HG03025 (cell line): ENCODE results near the gene UGT1A4.

ENCODE experiments used
- ATAC-seq: cut with Tn5 transposase; IDR thresholded peaks from one replicate; pipeline ENCODE4 v1.9.1; 2021; ENCODE audit warnings: mild to moderate bottlenecking, moderate library complexity; ENCODE audit not compliant: unreplicated experiment, low FRiP score

The UGT1A4 gene

GRCh38 chr2:233718552-233718951 is at the start of gene UGT1A4:
UGT1A4 (plus strand) TSS chr2:233718736; CDS start chr2:233718821, 85 bp downstream.
- no peak for ATAC-seq

GRCh38 chr2:233671290-233672161 is 47.0 kb upstream of the UGT1A4 start, which contains the start of gene UGT1A9:
UGT1A9 (plus strand) TSS chr2:233671898; CDS start chr2:233671935, 37 bp downstream.
- no peak for ATAC-seq

GRCh38 chr2:233672886-233673285 is 45.6 kb upstream of the UGT1A4 start:
- no peak for ATAC-seq

- ATAC-seq: no peak
Observed at GRCh38 chr2:233673896-233674295, 44.6 kb upstream of the UGT1A4 start.

- ATAC-seq: no peak
Observed at GRCh38 chr2:233674314-233674713, 44.2 kb upstream of the UGT1A4 start.

GRCh38 chr2:233674995-233675394 is 43.5 kb upstream of the UGT1A4 start:
- no peak for ATAC-seq

GRCh38 chr2:233676046-233676445 is 42.5 kb upstream of the UGT1A4 start:
- no peak for ATAC-seq

GRCh38 chr2:233679196-233679595 is 39.3 kb upstream of the UGT1A4 start:
- ATAC-seq: no peak

- ATAC-seq: no peak
Observed at GRCh38 chr2:233680361-233681045, 38.0 kb upstream of the UGT1A4 start.

- ATAC-seq: no peak
Observed at GRCh38 chr2:233681521-233682099, 36.9 kb upstream of the UGT1A4 start, which contains the start of gene UGT1A7. UGT1A7 (plus strand) TSS chr2:233681901; CDS start chr2:233681938, 37 bp downstream.

- ATAC-seq: no peak
Observed at GRCh38 chr2:233684640-233685039, 33.9 kb upstream of the UGT1A4 start.

GRCh38 chr2:233686928-233687327 is 31.6 kb upstream of the UGT1A4 start:
- ATAC-seq: no peak

- ATAC-seq: no peak
Observed at GRCh38 chr2:233688341-233688740, 30.2 kb upstream of the UGT1A4 start.

- ATAC-seq: no peak
Observed at GRCh38 chr2:233689031-233689430, 29.5 kb upstream of the UGT1A4 start.

- no peak for ATAC-seq
Observed at GRCh38 chr2:233689501-233689900, 29.0 kb upstream of the UGT1A4 start.

- no peak for ATAC-seq
Observed at GRCh38 chr2:233690444-233690843, 28.1 kb upstream of the UGT1A4 start.

GRCh38 chr2:233691443-233692433 is 26.8 kb upstream of the UGT1A4 start:
- ATAC-seq: no peak

- no peak for ATAC-seq
Observed at GRCh38 chr2:233692648-233693047, 25.9 kb upstream of the UGT1A4 start, which contains the start of gene UGT1A6. UGT1A6 (plus strand) TSS chr2:233692890; CDS start chr2:233693005, 115 bp downstream.

- no peak for ATAC-seq
Observed at GRCh38 chr2:233693963-233694362, 24.6 kb upstream of the UGT1A4 start.

- ATAC-seq: no peak
Observed at GRCh38 chr2:233698740-233699139, 19.8 kb upstream of the UGT1A4 start.
